ENCODE results near the gene AFF3. TPM values are rescaled to one million over a fixed set of nuclear protein-coding genes. Genes with fewer than 3 reads are reported as not detected.

AFF3 gene
- total and polyA plus RNA-seq, 2 of the 8 experiments (the other 6 are each of a cell fraction or from before 2014, with no cell fraction given), result 0.27 to 3.0 TPM

GRCh38 chr2:99975386-99975785 lies 167.0 kb downstream of the AFF3 start:
- H3K79me2 ChIP-seq (ENCODE audit: control insufficient read depth in 1 of 2, insufficient read depth in 2 of 2, low read length in 2 of 2), result no peaks in the 10 kb centered on the region
- H3K27me3 ChIP-seq (replicated peaks in 1 of 4; ENCODE audit: control insufficient read depth in 3 of 4, extremely low read depth in 1 of 4, insufficient read depth in 3 of 4, low read length in 3 of 4), result no peaks in the 10 kb centered on the region
- H2BK120ac ChIP-seq (replicated peaks; ENCODE audit: low read depth, low read length), result no peak overlapping the region
- H3K4me2 ChIP-seq (ENCODE audit: insufficient read depth in 1 of 2, low read depth in 2 of 2, low read length in 2 of 2), result no peak overlapping the region
- no peak overlapping the region for H2BK12ac ChIP-seq (ENCODE audit: low read depth, low read length)
- ChIA-PET CTCF (ENCODE audit: partially characterized antibody) (no interaction called here), POLR2A (ENCODE audit: partially characterized antibody) (no interaction called here)
- no peak overlapping the region for H3K14ac ChIP-seq (ENCODE audit: insufficient read length)
- no peaks in the 10 kb centered on the region for H3K79me1 ChIP-seq (ENCODE audit: low read depth, low read length)
- H3K23ac ChIP-seq (ENCODE audit: insufficient read length), result no peak overlapping the region
- H3K4ac ChIP-seq (replicated peaks; ENCODE audit: insufficient read length, low read depth, low read length), result no peak overlapping the region
- no peak overlapping the region for H3K18ac ChIP-seq (ENCODE audit: extremely low read depth, low read length)
- H3K23me2 ChIP-seq (ENCODE audit: low read depth, low read length), result no peaks in the 10 kb centered on the region; the same call in 1 of the 2 replicates
- FAIRE-seq (no peak), DNase-seq (ENCODE audit: low read depth in 1 of 2, low spot score in 2 of 2) (no peak)
- H2BK5ac ChIP-seq (ENCODE audit: low read depth, low read length), result no peak overlapping the region
- H4K20me1 ChIP-seq (replicated peaks in 1 of 2; ENCODE audit: control insufficient read depth in 1 of 2, insufficient read depth in 2 of 2, low read length in 2 of 2), result no peaks in the 10 kb centered on the region
- H3K27ac ChIP-seq (ENCODE audit: low read depth, low read length), result no peak overlapping the region
- no peak overlapping the region for H2BK20ac ChIP-seq (ENCODE audit: low read length)
- no peak overlapping the region for H2AFZ ChIP-seq (ENCODE audit: low read length)
- H4K5ac ChIP-seq (ENCODE audit: insufficient read length, low read depth, low read length), result no peak overlapping the region
- no peaks in the 10 kb centered on the region for H3K36me3 ChIP-seq (ENCODE audit: control insufficient read depth in 2 of 4, insufficient read depth in 4 of 4, low read length in 3 of 4)
- no peak overlapping the region for H4K8ac ChIP-seq (ENCODE audit: extremely low read depth, insufficient read depth, low read length)
- H3K56ac ChIP-seq (replicated peaks; ENCODE audit: insufficient read length, low read depth, low read length), result no peak overlapping the region
- H2BK15ac ChIP-seq (ENCODE audit: low read length), result no peak overlapping the region
- H2AK5ac ChIP-seq (ENCODE audit: low read depth, low read length), result no peak overlapping the region
- no peak overlapping the region for H4K91ac ChIP-seq (replicated peaks; ENCODE audit: insufficient read length, low read length)
- H3K4me1 ChIP-seq (replicated peaks in 1 of 4; ENCODE audit: control insufficient read depth in 3 of 4, insufficient read depth in 4 of 4, low read length in 3 of 4), result peaks cover 0 to 3% (median 0%) of the 10 kb centered on the region in 4 experiments; a peak in 1 of 7 replicates
- no peak overlapping the region for H3K4me3 ChIP-seq (ENCODE audit: extremely low read depth in 1 of 4, insufficient read depth in 2 of 4, low read depth in 3 of 4, low read length in 4 of 4)
- H3K9ac ChIP-seq (replicated peaks in 1 of 4; ENCODE audit: extremely low read depth in 1 of 4, low read depth in 3 of 4, low read length in 3 of 4), result no peak overlapping the region
- no peaks in the 10 kb centered on the region for H3K9me3 ChIP-seq (ENCODE audit: insufficient read depth in 2 of 2, low read depth in 1 of 2, low read length in 1 of 2)
- no peak for TF ChIP-seq JUN (IDR thresholded peaks at IDR 0.05; ENCODE audit: low read depth, low read length)
- TF ChIP-seq TAF1 (IDR thresholded peaks at IDR 0.05; ENCODE audit: low read depth, low read length), result no peak
- no peak for TF ChIP-seq EGR1 (IDR thresholded peaks at IDR 0.05; ENCODE audit: borderline replicate concordance, low read depth, low read length)
- TF ChIP-seq SIN3A (conservative IDR thresholded peaks at IDR 0.05 in 1 of 2, IDR thresholded peaks at IDR 0.05 in 1 of 2; ENCODE audit: low read depth in 1 of 2, low read length in 2 of 2), result no peak
- TF ChIP-seq GABPA (IDR thresholded peaks at IDR 0.05; ENCODE audit: borderline replicate concordance, insufficient read depth, low read length), result no peak
- no peak for TF ChIP-seq CHD2 (IDR thresholded peaks at IDR 0.05; ENCODE audit: low read length)
- no peak for TF ChIP-seq GTF2F1 (IDR thresholded peaks at IDR 0.05; ENCODE audit: borderline replicate concordance, low read depth, low read length)
